Upper lobe of left lung (tissue), 6 donors: ENCODE data around the gene LIG1. TPM values are rescaled to one million over a fixed set of nuclear protein-coding genes. Genes with fewer than 3 reads are reported as not detected.
A peak's percentile ranks its signal among the peaks of the same experiment; 100 is the strongest.

Experiments used
- ATAC-seq, 2 donors: fragments of 200-7000 bp; cut with Tn5 transposase; one replicate each; pipeline ENCODE4 v1.9.1; 2022; ENCODE audit warnings: mild to moderate bottlenecking in 2 of 2, moderate library complexity in 2 of 2; ENCODE audit not compliant: low FRiP score in 2 of 2
- DNase-seq, 2 donors: peaks; one replicate each; pipeline ENCODE4 v3.0.0-alpha.2; 2019 to 2020
- H3K27ac ChIP-seq, 4 donors: fragments of 200-600 bp; sonication (generic); one replicate each; pipeline ENCODE4 v1.5.1; 2016 to 2019
- H3K27me3 ChIP-seq, 4 donors: fragments of 200-600 bp; sonication (generic); one replicate each; pipeline ENCODE4 v1.5.1; 2017 to 2019
- H3K36me3 ChIP-seq, 4 donors: fragments of 200-600 bp; sonication (generic); one replicate each; pipeline ENCODE4 v1.5.1; 2016 to 2019
- H3K4me1 ChIP-seq, 4 donors: fragments of 200-600 bp; sonication (generic); one replicate each; pipeline ENCODE4 v1.5.1; 2018 to 2019
- H3K4me3 ChIP-seq, 4 donors: fragments of 200-600 bp; sonication (generic); one replicate each; pipeline ENCODE4 v1.5.1; 2017 to 2019; ENCODE audit warnings: mild to moderate bottlenecking in 2 of 4, moderate library complexity in 1 of 4
- H3K9me3 ChIP-seq, 4 donors: fragments of 200-600 bp; sonication (generic); one replicate each; pipeline ENCODE4 v1.5.1; 2018 to 2019
- EP300 ChIP-seq, 4 donors: sonication (generic); formaldehyde crosslinking; IDR thresholded peaks; one replicate each; pipeline ENCODE4 v1.5.1; 2017; ENCODE audit warnings: antibody characterized with exemption in 4 of 4, control low read depth in 2 of 4
- POLR2A ChIP-seq, 4 donors: fragments of 450-650 bp; IDR thresholded peaks; one replicate each; pipeline ENCODE4 v1.5.1; 2016 to 2017; ENCODE audit warnings: antibody characterized with exemption in 4 of 4, mild to moderate bottlenecking in 2 of 4
- POLR2AphosphoS5 ChIP-seq, 2 donors: sonication (generic); formaldehyde crosslinking; IDR thresholded peaks; one replicate each; pipeline ENCODE4 v1.5.1; 2017; ENCODE audit warnings: antibody characterized with exemption in 2 of 2
- WGBS, 2 donors: methylation state at CpG; one replicate each; pipeline ENCODE4 v1.1.5; 2017 to 2018; 5-methylcytosine and 5-hydroxymethylcytosine counted together
- total RNA-seq, 6 donors: library from RNA; depleted of rRNA in 4 of 6; stranded (reverse); fragments of >200 nt in 4 of 6; gene quantifications; one replicate each; pipeline versions ENCODE4 v1.1.0 to v1.2.1, GENCODE V29; 2016 to 2021
- TF ChIP-seq, protein P1 (sequence below), 6 experiments: fragments of 450-650 bp in 4 of 6; fragments of 200-600 bp in 2 of 6; sonication (generic) in 2 of 6; IDR thresholded peaks; one replicate each; pipeline ENCODE4 v1.5.1; 2016 to 2019; ENCODE audit warnings: antibody characterized with exemption in 6 of 6
- donor health status: DM: no; HTN: no; CAD: no; lungs with moderate emphysema.
- donor health status: DM: no; HTN: yes; CAD: no; lungs with severe emphysema.

The LIG1 gene
- total RNA-seq, 6 donors from 2014 or later = 11.4 to 113 (median 27.8) TPM

- Histone ChIP-seq H3K4me1 (peaks cover 6 to 14% (median 9%) of the 10 kb centered on the region in 4 donors), H3K4me3 (no peak overlapping the region), H3K27me3 (no peaks in the 10 kb centered on the region), H3K36me3 (peaks cover 0 to 32% (median 16%) of the 10 kb centered on the region in 4 donors), H3K9me3 (no peaks in the 10 kb centered on the region), H3K27ac (no peak overlapping the region)
- 55 to 80% methylated on average over 6 of the region's 6 CpGs for WGBS, 2 donors
- DNase-seq (no peak), ATAC-seq (no peak)
- TF ChIP-seq EP300 (IDR thresholded peaks at IDR 0.05) = no peak
- TF ChIP-seq POLR2A (IDR thresholded peaks at IDR 0.05) = no peak
- TF ChIP-seq POLR2AphosphoS5 (IDR thresholded peaks at IDR 0.05) = no peak
- TF ChIP-seq, protein P1, sequence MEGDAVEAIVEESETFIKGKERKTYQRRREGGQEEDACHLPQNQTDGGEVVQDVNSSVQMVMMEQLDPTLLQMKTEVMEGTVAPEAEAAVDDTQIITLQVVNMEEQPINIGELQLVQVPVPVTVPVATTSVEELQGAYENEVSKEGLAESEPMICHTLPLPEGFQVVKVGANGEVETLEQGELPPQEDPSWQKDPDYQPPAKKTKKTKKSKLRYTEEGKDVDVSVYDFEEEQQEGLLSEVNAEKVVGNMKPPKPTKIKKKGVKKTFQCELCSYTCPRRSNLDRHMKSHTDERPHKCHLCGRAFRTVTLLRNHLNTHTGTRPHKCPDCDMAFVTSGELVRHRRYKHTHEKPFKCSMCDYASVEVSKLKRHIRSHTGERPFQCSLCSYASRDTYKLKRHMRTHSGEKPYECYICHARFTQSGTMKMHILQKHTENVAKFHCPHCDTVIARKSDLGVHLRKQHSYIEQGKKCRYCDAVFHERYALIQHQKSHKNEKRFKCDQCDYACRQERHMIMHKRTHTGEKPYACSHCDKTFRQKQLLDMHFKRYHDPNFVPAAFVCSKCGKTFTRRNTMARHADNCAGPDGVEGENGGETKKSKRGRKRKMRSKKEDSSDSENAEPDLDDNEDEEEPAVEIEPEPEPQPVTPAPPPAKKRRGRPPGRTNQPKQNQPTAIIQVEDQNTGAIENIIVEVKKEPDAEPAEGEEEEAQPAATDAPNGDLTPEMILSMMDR (IDR thresholded peaks at IDR 0.05) = no peak
These were observed 4.4 kb upstream of the LIG1 start for GRCh38 chr19:48174445-48175030.

GRCh38 chr19:48171710-48172109 lies 1.6 kb upstream of the LIG1 start:
- WGBS, 2 donors = 89 to 92% methylated on average over 18 to 25 of the region's 37 CpGs
- TF ChIP-seq POLR2AphosphoS5 (IDR thresholded peaks at IDR 0.05) = no peak
- TF ChIP-seq, protein P1 (IDR thresholded peaks at IDR 0.05) = no peak
- TF ChIP-seq EP300 (IDR thresholded peaks at IDR 0.05) = no peak
- TF ChIP-seq POLR2A (IDR thresholded peaks at IDR 0.05) = no peak
- DNase-seq (peak in 1 of 2 donors; percentile 87), ATAC-seq (no peak)
- H3K4me1 ChIP-seq = peaks cover 6 to 21% (median 12%) of the 10 kb centered on the region in 4 donors
- H3K9me3 ChIP-seq = no peaks in the 10 kb centered on the region
- H3K27ac ChIP-seq = no peak overlapping the region
- H3K36me3 ChIP-seq = peaks cover 0 to 28% (median 16%) of the 10 kb centered on the region in 4 donors
- H3K4me3 ChIP-seq = no peak overlapping the region
- H3K27me3 ChIP-seq = no peaks in the 10 kb centered on the region

DNA sequence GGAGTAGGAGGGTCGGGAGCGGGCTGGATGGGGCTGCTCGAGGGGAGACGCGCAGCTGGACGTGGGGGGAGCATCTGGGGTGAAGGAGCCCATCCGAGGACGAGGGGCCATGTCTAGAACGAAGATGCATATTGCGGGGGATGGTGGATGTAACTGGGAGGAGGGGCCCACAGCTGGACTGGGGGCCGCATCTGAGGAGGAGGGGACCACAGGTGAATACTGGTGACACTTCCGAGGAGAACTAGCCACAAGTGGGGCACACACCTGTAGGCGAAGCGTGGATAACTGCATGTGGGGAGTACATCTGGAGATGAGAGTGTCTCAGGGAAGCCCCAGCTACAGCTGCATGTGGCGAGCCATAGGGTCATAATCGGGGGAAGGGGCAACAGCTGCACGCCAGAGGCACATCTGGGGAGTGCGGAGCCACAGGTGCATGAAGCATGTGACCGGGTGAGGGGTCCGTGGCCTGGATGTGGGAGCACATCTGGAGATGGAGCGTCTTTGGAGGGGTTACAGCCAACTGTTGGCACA lies 738 bp upstream of the LIG1 start:
- H3K9me3 ChIP-seq = no peaks in the 10 kb centered on the region
- no peak for ATAC-seq
- peak overlapping the region; percentile 73 to 96 (median 79) for H3K4me3 ChIP-seq
- peak overlapping the region; percentile 86 to 99 (median 96) for H3K27ac ChIP-seq
- no peak for DNase-seq
- 4% methylated on average over 18 to 21 of the region's 21 CpGs for WGBS, 2 donors
- H3K4me1 ChIP-seq = peaks cover 6 to 21% (median 12%) of the 10 kb centered on the region in 4 donors
- no peak for TF ChIP-seq POLR2A (IDR thresholded peaks at IDR 0.05)
- TF ChIP-seq EP300 (IDR thresholded peaks at IDR 0.05) = no peak
- TF ChIP-seq POLR2AphosphoS5 (IDR thresholded peaks at IDR 0.05) = no peak
- peaks cover 0 to 28% (median 16%) of the 10 kb centered on the region in 4 donors for H3K36me3 ChIP-seq
- H3K27me3 ChIP-seq = no peaks in the 10 kb centered on the region

DNA sequence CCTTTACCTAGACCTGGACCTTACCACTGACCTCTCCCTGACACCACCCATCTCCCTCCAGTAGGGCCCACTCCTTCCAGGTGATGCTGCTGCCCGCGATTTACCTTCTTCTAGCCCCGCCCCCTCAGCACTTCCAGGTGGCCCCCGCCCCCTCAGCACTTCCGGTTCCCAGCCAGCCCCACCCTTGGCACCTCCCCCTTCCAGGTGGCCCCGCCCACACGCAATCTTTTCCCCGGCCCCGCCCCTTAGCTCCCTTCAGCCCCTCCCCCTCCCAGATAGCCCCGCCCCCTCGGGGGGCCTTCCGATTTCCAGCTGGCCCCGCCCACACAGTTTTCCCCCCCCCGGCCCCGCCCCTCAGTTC lies 586 bp downstream of the LIG1 start:
- TF ChIP-seq POLR2AphosphoS5 (IDR thresholded peaks at IDR 0.05) = no peak
- TF ChIP-seq, protein P1 (IDR thresholded peaks at IDR 0.05) = no peak
- no peak for TF ChIP-seq EP300 (IDR thresholded peaks at IDR 0.05)
- TF ChIP-seq POLR2A (IDR thresholded peaks at IDR 0.05) = no peak
- peaks cover 6 to 21% (median 12%) of the 10 kb centered on the region in 4 donors for H3K4me1 ChIP-seq
- 0 to 6% methylated on average over 5 to 7 of the region's 15 CpGs for WGBS, 2 donors
- H3K9me3 ChIP-seq = no peaks in the 10 kb centered on the region
- ATAC-seq = peak; percentile 82 to 92
- H3K27ac ChIP-seq = peak overlapping the region; percentile 86 to 99 (median 96)
- peaks cover 0 to 23% (median 12%) of the 10 kb centered on the region in 4 donors for H3K36me3 ChIP-seq
- peak overlapping the region; percentile 73 to 96 (median 79) for H3K4me3 ChIP-seq
- no peaks in the 10 kb centered on the region for H3K27me3 ChIP-seq
- DNase-seq = peak; percentile 90 to 93

DNA sequence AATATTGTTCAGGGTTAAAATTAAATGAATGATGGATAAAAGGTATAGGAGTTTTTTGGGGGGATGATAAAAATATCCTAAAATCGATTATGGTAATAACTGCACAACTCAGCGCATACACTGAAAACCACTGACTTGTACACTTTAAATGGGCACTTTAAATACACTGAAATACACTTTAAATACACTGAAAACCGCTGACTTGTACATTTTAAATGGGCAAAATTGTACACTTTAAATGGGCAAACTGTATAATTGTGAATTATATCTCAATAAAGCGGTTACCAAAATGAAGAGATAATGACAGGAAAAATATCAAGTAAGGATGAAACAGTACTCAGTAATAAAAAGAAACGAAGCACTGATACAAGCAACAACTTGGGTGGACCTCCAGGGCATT lies 1.5 kb downstream of the LIG1 start:
- DNase-seq (no peak), ATAC-seq (no peak)
- TF ChIP-seq POLR2AphosphoS5 (IDR thresholded peaks at IDR 0.05) (no peak), EP300 (IDR thresholded peaks at IDR 0.05) (no peak), POLR2A (IDR thresholded peaks at IDR 0.05) (no peak)
- TF ChIP-seq, protein P1 (IDR thresholded peaks at IDR 0.05) = no peak
- Histone ChIP-seq H3K27me3 (no peaks in the 10 kb centered on the region), H3K36me3 (peaks cover 0 to 17% (median 10%) of the 10 kb centered on the region in 4 donors), H3K27ac (peak overlapping the region in 2 of 4 donors; percentile 95 to 96), H3K9me3 (no peaks in the 10 kb centered on the region), H3K4me3 (no peak overlapping the region), H3K4me1 (peaks cover 6 to 21% (median 12%) of the 10 kb centered on the region in 4 donors)
- 75 to 84% methylated on average over 5 of the region's 5 CpGs for WGBS, 2 donors
